ENCODE results near the gene TTC39A.
A peak's percentile ranks its signal among the peaks of the same experiment; 100 is the strongest.

Gene TTC39A

GRCh38 chr1:51297401-51298321 is 32.7 kb downstream of the TTC39A start:
- no peak for DNase-seq (ENCODE audit: low read depth, low spot score)

DNA sequence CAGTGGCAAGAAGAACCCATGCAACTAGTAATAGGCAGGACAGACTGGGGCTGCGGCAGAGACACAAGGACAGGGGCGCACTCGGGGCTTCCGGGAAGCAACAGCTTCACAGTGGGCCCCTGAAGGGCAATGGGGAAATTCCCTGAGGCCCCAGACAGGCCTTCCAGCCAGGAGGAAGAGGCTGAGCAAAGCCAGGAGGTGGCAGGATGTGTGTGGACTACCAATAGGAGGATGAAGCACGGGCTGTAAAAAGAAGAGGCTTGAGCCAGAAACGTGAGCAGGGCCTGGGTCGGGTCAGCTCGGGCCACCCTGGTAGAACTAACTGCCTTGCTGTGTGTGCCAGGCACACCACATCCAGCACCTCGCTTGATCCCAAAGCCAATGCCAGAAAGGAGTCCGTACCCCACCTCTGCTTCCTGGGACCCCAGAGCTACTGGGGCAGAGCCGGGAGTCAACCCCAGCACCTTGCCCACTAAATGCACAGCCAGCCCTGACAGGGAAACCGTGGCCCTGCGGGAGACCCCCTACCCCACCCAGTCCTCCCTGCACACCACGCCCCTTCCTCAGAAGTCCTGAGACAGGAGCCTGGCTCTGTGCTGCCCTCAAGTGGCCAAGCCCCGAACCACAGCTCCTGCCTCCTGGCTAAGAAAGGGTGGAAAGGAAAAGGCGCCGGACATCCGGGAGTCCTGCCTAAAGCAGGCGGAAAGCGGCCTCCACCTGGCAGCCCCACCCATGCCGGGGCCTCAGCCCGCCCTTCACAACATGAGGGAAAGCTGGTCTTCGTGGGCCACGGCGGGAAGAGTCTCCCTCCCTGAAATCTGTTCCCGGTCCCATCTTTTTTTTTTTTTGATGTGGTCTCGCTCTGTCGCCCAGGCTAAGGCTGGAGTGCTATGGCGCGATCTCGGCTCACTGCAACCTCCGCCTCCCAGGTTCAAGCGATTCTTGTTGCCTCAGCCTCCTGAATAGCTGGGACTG is 33.7 kb downstream of the TTC39A start:
- DNase-seq (ENCODE audit: low read depth, low spot score) = peak; percentile 98

DNA sequence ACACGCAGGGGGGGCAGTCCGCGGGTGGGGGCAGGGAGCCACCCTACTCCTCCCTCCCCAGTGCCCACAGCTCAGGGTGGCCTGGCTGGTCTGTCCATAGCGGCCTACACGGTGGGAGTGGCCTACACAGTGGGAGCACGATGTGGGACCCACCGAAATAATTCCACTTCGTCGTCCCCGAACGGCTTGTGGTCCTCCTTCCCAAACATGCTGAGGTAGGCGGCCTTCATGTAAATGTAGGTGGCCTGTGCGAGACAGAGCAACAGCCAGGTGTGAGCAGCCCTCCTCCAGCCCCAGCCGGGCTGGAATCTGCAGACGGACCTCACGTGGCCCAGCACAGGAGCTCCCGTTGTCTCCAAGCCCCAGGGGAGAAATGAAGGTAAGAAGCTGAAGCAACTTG is 34.4 kb downstream of the TTC39A start:
- DNase-seq (ENCODE audit: low read depth, low spot score) = peak; percentile 64

DNA sequence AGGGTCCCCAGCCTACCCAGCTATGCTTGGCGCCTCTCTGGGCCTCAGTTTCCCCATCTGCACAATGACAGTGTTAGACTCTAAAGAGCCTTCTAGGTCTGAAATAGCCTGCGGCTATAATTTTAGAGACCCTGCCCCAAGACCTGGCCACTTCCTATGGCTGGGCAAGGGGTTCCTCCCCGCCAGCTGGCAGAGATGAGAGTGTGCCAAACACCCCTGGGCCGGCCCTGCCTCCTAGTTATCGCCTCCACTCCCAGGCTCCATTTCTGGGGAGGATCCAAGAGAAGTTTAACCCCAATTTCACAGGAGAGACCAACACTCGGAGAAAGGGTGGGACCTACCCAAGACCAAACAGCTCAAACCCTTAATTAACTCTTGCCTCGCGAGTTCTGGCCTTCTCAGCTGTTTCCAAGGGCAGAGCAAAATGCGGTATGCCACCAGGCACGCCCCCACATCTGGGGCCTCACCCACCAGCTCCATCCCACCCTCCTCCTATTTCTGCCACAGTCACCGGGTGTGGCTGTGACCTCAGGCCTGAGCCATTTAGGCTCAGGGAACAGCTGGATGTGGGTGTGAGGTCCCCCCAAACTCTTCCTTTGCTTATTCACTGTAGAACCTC is 35.7 kb downstream of the TTC39A start:
- no peak for DNase-seq (ENCODE audit: low read depth, low spot score)

DNA sequence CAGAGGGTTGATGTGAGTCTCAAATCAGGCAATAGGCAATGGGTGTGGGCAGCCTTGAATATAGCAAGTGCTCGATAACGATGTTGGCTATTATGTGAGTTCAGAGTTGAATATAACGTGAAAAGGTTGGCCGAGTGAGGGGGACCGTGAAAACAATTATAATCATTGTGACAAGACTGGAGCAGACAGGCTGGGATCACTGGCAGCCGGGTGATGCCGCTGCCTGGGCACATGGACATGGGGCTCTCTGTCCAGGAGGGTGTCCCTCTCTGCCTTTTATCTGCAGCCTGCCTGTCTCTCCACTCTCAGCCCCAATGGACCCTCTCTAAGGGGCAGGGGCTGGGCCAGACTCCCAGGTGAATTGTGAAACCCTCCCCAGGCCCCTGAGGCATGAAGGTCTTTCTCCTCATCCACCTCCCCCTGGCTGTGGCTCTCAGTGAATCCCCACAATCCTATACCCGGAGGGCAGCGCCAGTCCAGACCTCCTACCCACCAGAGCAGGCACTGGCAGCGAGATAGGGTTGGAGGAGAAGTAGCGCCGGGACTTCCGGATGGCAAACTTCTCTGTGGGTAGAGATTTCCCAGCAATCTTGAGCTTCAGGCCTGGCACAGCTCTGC is 36.4 kb downstream of the TTC39A start:
- no peak for DNase-seq (ENCODE audit: low read depth, low spot score)

DNA sequence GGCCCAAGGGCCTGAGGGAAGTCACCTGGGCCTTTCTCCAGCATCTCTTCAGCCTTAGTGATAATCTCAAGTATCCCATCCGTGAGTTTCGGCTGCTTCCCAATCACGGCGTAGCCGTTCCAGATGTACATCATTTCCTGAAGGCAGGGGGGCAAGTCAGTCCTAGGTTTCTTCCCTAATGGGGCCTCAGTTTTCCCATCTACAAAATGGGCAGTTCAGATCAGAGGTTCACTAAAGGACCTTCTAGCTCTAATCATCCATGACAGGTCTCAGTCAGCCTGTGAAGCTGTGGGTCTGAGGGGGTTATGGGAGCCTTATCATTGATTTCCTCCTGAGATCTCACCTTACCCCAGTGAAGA is 39.9 kb downstream of the TTC39A start:
- DNase-seq (ENCODE audit: low read depth, low spot score) = no peak

DNA sequence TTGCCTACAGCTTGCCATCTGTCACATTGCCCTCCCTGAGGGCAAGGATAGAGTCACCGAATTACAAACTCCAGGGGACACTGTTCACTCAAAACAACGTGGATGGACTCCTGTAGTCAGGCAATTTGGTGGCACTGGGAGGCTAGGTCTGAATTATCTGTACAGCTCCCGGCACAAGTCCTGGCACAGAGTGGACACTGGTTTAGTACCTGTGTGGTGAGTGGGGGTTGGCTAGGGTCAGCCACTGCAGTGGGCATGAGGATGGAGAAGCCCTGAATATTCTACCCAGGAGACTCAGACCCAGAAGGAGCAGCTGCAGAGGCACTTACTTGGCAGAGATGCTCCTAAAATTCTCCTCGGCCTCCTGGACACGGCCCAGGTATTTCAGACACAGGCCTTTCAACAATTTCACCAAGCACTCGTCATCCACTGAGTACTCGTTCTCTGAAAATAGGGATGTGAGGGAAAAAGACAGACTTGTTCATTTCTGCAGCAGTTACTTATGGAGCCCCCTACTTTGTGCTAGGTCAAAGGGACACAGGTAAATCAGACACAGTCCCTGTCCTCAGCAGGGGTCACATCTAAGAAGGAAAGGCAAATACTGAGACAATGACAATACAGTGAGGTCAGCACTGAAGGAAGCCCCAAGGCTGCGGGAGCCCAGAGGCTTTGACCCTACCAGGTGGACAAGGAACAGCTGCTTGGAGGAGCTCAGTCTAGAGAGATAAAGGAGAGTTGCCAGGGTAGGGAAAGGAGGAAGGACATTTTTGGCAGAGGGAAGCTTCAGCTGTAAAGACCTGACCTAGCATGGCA is 40.5 kb downstream of the TTC39A start:
- DNase-seq (ENCODE audit: low read depth, low spot score) = no peak

- no peak for DNase-seq (ENCODE audit: low read depth, low spot score)
Observed at GRCh38 chr1:51288578-51288977, 41.8 kb downstream of the TTC39A start.

DNA sequence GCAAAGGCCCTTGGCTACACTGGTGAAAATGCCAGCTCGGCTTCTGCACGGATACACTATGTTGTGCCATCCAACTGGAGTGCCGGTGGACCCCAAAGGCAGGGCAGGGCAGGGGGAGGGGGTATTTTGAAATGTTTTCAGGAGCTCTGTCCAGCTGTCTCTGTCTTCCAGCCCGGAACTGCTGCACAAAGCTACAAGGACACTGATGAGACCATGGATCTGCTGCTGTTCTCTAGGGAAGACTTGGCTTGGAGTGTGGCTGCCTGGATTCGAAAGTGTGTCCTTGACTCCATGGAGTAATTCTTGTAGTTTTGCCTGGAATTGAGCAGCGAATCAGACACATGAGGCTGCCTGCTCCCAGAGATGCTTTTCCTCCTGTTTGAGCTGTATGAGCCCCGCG is 42.4 kb downstream of the TTC39A start:
- DNase-seq (ENCODE audit: low read depth, low spot score) = no peak

DNA sequence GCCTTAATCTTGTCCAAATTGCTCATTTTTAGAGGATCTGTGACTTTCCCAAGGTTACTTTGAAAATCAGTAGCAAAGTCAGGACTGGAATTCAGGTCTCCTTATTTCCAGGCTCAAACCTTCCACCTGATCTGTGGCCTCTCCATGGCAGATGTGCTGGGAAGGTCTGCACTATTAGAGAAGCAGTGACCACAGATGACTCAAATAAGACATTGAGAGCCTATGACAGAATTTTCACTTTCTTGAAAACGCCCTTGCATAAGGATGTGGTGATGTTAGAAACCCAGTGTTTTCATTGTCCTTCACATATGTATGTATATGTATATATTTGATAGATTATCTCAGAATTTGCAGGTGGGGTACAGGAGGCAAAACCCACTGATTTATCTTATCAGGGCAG is 45.3 kb downstream of the TTC39A start:
- DNase-seq (ENCODE audit: low read depth, low spot score) = no peak

- DNase-seq (ENCODE audit: low read depth, low spot score) = no peak
Observed at GRCh38 chr1:51284487-51284954, 45.8 kb downstream of the TTC39A start.

DNA sequence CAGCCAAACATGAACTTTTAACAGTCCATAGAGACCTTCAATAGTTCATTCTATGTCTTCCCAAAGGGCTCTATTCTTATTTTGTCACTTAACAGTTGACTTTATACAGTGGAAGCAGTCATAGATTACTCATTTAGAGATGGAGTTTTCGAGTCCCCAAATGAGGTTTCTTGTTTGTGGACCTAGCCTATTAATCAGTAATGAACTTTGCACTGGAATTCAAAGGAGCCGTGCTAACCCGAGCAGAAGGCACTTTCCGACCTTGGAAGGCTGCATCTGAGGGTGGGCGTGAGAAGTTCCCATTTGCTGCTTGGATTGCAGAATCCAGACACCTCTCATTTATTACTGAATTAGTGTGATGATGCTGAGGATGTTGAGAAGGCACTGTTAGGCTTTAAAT is 46.4 kb downstream of the TTC39A start:
- no peak for DNase-seq (ENCODE audit: low read depth, low spot score)

DNA sequence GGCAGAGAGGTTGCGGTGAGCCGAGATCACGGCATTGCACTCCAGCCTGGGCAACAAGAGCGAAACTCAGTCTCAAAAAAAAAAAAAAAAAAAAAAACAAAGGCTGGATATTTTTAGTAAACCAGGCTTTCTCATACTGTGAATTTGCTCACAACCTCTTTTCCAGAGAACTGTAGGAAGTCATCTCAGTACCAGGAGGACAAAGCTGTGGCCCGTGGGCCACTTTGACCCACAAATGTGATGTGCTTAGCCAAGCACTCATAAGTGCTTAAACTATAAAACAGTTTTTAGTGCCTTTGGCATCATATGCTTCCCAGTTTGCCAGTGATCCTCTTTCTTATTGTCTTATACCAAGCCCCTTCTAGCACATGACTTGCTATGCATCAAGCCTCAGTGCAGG is 47.8 kb downstream of the TTC39A start:
- no peak for DNase-seq (ENCODE audit: low read depth, low spot score)

DNA sequence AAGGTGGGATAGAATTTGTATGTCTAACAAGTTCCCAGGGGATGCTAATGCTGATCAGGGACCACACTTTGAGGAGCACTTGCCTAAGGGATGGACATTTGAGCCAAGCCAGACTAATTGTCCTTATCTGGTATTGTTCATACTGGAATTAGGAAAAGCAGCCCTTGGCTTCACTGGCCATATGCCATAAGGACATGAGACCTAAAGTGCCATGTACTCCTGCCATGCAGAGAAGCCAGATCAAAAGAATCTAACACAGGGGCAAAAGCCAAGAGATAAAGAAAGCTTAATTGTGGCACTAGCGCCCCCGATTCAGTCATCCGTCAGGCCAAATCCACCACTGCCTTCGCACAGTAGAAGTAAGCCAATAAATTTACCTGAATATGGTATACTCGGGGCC is 48.6 kb downstream of the TTC39A start:
- no peak for DNase-seq (ENCODE audit: low read depth, low spot score)

- DNase-seq (ENCODE audit: low read depth, low spot score) = no peak
Observed at GRCh38 chr1:51280321-51280978, 49.9 kb downstream of the TTC39A start.

- DNase-seq (ENCODE audit: low read depth, low spot score) = no peak
Observed at GRCh38 chr1:51276286-51276685, 54.1 kb downstream of the TTC39A start.

DNA sequence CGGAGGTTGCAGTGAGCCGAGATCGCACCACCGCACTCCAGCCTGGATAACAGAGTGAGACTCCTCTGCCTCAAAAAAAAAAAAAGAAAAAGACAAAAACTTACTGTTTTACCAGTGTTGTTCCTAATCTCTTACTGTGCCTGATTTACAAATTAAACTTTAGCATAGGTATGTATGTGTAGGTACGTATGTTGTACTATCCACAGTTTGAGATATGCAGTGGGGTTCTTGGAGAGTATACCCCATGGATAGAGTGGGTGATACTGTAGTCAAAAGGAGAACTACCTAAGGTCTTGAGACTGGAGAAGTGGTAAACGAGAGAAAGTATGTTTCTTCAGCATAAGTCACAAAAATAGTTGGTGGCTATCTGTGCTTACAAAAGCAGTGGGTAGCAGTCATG is 55.7 kb downstream of the TTC39A start:
- no peak for DNase-seq (ENCODE audit: low read depth, low spot score)

DNA sequence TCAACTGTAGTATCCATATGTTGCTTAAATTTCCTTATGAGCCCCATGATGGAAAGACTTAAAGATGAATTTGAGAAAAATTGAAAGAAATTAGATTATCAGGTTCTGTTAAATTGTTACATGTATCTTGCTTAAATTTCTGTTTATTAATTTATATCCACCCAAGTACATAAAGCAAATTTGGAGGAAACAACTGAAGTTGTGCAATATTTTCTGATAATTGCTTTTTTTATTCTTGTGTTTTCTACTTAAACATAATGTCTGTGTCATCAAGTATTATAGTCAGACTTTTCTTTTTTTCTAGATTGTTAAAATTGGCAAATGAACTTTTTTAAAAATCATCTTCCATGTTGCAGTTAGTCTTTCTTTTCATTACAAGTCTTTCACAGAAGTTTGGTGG is 57.4 kb downstream of the TTC39A start:
- DNase-seq (ENCODE audit: low read depth, low spot score) = no peak

DNA sequence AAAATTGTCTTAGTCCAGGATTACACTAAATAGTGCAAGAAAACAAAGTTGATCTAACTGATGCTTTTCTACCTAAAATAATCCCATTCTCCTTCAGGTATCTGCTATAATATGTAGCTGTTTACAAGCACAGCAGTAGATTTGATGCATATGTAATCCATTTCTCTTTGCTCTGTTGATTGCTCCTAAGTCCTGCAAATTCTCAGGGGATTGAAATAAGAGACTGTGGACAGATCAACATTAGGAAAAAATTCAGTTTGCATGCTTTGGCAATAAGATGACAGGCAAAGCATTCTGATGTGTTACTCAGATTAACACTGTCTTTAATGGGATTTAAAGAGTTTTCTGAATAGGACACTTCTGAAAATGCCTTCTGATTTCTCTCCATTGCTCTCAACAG is 59.6 kb downstream of the TTC39A start:
- no peak for DNase-seq (ENCODE audit: low read depth, low spot score)

DNA sequence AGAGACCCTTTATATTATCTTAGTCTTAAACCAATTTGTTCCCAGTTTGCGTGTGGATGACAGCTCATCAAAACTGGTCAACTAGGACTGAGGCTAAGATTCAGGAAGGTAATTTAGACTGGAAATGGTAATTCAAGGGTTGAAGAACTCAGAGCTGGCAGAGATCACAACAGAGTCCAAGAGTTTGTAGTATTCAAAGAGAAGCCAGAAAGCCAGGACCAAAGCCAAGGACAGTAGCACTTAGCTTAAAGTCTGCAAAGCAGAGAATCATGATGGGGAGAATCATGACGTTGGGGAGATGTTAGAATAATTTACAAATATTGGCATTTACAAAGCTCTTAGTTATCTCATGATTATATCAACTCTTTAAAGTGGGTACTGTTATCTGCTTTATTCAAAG is 61.7 kb downstream of the TTC39A start:
- DNase-seq (ENCODE audit: low read depth, low spot score) = no peak

Measured in ELF-1 (cell line).